Embryonic facial prominence (tissue), 1 donor: Measurements from ENCODE around the gene ACY1.

Experiments
- DNase-seq: peaks from one replicate; pipeline ENCODE4 v3.0.0-alpha.2; 2016; ENCODE audit errors: extremely low spot score

The ACY1 gene

DNA sequence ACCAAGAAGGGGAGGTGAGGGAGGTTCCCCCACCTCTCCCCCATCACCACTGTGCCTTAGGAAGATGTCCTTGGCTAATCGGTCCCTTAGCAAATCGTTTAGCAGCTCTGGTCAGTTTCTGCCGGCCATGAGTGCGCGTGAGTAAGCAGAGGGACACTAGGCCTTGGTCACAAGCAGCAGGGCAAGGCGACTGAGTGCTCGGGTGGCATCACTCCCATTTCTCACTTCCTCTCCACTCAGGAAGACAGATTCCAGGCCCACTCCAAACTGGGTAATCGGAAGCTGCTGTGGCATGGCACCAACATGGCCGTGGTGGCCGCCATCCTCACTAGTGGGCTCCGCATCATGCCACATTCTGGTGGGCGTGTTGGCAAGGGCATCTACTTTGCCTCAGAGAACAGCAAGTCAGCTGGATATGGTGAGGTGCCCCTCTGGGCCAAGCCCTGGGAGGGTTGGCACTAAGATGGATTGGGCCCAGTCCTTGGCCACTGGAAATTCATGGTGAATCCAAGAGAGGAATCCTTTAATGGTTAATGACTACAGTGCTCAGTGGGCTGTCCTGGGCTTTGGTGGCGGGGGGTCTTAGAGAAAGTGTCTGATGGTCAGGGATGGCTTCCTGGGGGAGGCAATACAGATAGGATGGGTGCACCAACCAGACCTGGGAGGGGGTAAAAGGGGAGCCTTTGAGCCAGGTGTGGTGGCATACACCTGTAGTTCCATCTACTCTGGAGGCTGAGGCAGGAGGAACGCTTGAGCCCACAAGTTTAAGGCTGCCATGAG, 37.2 kb upstream of the ACY1 start:
- DNase-seq = no peak

DNA sequence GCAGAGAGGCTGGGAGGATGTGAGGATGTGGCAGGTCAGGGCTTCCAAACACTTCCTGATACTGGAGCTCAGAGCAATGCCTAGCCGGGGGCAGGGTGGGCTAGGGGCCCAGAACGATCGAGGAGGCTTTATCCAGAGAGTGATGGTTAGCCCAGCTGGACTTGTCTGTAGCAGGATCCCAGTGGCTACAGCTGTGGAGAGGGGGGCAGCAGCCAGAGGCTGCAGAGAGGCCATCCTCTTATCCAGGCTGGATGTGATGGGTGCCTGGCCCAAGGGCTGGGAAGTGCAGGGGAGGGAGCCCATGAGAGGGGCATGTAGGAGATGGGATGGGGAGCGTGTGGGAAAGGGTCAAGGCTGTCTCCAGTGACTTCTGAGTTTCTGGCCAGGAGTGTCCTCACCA, 36.5 kb upstream of the ACY1 start:
- DNase-seq = no peak

DNA sequence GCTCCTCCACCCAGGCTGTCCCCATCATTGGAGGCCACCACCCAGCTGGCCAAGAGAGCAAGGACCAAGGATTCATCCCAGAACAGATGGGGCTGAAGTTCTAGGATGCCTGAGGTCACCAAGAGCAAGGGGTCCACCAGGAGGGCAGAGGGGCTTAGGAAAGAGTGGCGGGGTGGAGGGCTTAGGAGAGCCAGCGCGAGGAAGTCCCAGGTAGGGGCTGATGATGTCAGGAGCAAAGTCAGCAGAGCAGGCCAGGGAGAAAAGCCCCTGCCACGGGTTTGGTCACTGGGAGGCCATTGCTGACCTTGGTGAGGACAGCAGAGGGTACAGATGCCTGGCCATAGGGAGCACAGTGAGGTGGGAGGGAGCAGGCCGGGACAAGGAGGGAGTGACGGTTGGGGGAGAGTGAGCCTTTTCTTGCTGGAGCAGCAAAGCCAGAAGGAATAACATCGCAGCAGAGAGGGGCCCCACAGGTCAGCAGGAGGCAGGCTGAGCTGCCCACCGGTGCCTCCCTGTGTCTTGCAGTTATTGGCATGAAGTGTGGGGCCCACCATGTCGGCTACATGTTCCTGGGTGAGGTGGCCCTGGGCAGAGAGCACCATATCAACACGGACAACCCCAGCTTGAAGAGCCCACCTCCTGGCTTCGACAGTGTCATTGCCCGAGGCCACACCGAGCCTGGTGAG, 36.0 kb upstream of the ACY1 start:
- no peak for DNase-seq

DNA sequence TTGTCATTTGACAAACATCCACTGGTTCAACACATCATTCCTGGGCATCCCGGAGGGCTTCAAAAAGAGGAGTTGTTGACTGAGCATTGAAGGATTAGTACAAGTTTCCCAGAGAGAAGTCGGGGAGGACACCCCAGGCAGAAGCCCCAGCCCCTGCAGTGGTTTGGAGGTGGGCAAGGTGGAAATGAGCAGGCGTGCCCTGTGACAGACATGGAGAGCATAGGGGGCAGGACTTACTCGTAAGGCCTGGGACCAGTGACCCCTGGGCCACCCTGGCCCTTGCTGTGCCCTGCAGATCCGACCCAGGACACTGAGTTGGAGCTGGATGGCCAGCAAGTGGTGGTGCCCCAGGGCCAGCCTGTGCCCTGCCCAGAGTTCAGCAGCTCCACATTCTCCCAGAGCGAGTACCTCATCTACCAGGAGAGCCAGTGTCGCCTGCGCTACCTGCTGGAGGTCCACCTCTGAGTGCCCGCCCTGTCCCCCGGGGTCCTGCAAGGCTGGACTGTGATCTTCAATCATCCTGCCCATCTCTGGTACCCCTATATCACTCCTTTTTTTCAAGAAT, 35.2 kb upstream of the ACY1 start:
- no peak for DNase-seq

DNA sequence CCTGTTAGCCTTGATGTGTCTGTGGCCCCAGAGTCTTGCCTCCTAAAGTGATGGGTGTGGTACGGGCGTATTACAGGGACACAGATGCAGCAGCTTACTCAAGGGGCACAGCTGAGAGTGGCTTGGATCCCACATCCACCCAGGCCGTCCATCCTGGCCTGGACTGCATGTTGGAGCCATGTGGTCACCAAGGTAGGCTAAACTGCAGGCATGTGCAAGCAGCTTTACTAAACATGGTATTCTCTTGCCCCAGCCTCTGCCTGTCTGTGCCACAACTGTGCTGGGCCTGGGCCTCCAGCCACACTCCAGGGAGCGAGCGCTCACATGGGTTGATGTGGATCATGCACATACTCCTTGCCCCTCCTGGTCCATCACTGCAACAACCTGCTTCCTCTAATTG, 34.2 kb upstream of the ACY1 start:
- no peak for DNase-seq

DNA sequence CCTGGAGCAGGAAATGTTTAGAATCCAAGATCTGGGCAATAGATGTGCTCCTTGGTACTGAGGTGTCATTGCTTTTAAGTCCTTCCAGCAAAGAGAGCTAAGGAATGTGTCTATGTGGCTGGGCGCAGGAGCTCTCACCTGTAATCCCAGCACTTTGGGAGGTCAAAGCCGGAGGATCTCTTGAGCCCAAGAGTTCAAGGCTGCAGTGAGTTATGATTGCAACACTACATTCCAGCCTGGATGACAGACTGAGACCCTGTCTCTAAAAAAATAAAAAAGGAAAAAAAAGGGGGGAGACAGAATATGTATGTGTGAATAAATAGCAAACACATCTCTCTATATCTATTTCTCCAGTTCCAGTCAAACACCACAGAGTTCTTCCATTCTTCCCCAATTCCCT, 32.4 kb upstream of the ACY1 start:
- no peak for DNase-seq

DNA sequence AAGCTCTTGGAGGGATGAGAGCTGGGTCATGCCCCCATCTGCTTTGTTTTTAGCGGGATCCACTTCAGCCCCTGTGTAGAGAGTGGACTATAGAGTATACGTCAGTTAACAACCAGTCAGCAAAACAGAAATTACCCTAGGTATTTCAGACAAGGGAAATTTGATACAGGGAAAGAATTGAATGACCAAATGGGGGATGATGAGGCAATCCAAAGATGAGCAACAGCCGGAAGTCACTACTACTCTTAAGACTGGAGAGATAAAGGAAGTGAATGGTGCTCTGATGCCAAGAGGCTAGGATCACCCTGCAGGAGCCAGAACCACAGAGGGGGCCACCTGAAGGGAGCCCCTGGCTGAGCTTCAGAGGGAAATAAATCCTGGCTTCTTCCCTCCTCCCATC, 29.9 kb upstream of the ACY1 start:
- DNase-seq = no peak

DNA sequence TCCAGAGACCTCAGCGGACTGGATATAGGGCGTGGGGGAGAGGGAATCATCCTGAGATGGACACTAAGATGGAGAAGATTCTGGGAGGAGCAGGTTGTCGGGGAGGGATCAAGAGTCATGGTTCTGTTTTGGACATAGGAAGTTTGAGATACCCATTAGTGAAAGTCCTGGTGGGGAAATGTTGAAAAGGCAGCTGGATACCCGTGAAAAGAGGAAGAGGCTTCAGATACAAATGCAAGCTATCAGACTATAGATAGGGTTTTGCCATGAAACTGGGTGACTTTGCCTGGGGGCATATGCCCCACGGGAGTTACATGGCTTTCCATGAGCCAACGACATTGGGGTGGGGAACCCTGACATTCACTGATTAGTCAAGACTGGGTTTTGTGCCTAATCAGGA, 29.2 kb upstream of the ACY1 start:
- no peak for DNase-seq

DNA sequence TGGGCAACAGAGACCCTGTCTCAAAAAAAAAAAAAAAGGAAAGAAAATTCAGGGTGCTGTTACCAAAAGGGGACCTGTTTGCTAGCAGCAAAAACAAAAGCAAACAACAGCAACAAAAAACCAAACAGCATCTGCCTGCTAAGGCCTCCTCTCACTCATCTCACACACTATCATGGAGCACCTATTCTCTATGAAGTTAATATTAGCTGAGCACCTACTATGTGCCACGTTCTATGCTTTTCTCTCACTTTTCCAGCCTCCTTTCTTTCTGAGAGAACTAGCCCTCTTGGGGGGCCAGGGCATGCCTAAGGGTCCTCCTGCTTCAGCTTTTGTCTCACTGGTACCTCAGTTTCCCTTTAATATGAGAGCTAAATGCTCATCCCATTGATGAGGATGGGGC, 28.6 kb upstream of the ACY1 start:
- DNase-seq = no peak

DNA sequence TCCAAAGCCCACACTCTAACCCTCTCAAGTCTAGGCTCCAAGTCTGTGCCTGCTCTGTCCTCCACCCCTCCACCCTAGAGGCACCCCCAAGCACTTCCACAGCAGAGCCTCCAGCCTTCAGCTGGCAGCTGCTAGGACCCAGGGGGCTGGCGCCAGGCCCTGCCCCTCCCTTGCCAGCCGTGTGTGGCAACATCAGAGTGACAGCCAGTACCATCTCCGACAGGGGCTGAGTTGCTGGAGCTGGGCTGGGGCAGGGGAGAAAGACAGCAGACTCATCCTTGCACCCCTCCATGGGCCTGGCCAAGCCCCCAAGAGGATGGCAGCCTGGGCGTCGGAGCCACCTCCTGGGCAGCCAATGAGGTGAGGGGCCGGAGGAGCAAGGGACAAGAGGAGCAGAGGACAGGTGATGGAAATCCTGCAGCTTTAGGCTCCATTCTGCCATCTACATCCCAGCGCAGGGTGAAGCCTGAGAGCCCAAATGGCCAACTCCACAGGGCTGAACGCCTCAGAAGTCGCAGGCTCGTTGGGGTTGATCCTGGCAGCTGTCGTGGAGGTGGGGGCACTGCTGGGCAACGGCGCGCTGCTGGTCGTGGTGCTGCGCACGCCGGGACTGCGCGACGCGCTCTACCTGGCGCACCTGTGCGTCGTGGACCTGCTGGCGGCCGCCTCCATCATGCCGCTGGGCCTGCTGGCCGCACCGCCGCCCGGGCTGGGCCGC, 28.0 kb upstream of the ACY1 start, which contains the start of gene GPR62:
Gene GPR62 (plus strand): TSS at position 207 of the 718 bp plus-strand sequence. CDS start 272 bp downstream, at position 479.
- DNase-seq = no peak

DNA sequence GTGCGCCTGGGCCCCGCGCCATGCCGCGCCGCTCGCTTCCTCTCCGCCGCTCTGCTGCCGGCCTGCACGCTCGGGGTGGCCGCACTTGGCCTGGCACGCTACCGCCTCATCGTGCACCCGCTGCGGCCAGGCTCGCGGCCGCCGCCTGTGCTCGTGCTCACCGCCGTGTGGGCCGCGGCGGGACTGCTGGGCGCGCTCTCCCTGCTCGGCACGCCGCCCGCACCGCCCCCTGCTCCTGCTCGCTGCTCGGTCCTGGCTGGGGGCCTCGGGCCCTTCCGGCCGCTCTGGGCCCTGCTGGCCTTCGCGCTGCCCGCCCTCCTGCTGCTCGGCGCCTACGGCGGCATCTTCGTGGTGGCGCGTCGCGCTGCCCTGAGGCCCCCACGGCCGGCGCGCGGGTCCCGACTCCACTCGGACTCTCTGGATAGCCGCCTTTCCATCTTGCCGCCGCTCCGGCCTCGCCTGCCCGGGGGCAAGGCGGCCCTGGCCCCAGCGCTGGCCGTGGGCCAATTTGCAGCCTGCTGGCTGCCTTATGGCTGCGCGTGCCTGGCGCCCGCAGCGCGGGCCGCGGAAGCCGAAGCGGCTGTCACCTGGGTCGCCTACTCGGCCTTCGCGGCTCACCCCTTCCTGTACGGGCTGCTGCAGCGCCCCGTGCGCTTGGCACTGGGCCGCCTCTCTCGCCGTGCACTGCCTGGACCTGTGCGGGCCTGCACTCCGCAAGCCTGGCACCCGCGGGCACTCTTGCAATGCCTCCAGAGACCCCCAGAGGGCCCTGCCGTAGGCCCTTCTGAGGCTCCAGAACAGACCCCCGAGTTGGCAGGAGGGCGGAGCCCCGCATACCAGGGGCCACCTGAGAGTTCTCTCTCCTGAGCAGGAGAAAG, 27.2 kb upstream of the ACY1 start:
- no peak for DNase-seq

DNA sequence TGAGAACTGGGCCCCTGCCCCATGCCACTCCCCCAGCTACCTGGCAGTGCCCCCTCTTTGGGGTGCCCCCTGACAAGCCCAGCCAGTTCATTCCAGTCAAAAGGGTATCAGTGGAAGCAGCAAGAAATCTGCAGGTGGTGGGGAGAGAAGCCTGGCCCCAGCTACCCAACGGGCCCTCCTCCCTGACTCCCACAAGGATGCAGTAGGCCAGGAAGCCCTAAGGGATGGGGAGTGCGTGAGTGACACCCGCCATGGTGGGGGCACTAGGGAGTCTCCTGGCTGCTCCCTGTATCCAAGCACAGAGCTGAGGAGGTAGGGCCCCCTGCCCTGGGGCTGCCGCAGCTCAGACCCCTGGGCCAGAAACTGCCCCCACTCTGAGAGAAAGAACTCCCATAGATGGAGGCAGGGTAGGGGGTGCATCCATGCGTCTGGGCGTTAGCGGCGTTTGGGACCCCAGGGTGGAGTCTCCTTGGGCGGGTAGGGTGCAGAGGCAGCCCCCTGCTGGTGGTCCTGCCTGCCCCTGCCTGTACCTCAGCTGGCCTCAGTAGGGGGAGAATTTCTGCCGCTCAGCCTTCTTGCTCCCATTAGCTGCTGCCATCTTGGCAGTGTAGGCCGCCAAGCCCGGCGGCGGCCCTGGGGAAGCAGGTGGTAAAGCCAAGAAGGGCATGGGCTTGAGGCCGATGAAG, 25.7 kb upstream of the ACY1 start:
- no peak for DNase-seq

DNA sequence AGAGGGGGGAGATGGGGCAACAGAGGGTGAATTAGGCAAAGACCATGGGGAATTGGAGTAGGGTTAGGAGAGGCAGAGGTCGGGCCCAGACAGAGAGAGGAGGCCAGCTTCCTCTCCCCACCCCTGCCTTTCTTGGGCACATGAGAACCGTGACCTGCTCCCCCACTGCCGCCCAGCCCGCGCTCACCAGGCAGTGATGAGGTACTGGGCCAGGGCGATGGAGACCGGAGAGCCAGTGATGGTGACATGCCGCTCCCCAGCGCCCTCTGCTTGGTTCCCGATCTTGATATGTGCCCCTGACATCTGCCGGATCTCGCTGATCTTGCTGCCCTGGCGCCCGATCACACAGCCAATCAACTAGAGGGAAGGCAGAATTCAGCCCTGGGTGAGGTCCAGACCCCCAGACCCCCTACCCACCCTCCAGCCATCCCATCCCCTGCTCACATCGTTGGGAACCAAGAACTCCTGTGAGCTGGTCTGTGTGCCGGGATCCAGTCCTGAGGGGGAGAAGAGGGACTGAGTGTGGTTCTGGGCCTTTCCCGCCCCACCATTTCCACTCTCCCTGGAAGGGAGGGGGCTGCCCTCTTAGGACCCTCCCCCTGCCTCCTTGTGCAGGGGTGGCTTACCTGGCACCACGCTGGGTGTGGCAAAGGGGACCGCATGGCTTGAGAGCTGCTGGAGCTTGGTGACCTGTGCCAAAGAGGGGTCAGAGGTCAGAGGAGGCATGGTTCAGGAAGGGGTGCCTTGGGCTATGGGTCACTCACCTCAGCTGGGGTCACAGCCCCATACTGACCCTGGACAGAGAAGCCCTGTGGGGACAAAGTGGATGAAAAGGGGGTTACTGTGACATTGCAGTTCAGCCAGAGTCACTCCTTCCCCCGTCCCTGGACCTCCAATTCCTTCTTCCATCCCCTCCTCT, 24.5 kb upstream of the ACY1 start:
- no peak for DNase-seq

DNA sequence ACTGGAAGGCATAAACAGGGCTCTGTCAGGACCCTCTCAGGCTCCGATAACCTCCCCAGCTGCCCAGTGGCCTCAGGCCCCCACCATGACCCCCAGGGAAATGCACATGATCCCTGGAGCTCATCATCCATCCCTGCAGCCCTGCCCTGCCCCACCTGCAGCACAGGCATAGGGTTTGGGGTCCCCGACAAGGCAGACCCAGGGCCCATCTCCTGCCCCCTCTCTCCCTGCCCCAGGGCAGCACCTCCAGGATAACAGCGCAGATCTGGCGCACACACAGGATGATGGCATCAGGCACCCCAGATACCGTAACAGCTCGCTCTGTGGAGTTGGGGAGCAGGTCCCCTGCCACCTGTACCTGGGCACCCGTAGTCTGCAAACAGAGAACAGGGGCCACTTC, 23.7 kb upstream of the ACY1 start:
- DNase-seq = no peak

DNA sequence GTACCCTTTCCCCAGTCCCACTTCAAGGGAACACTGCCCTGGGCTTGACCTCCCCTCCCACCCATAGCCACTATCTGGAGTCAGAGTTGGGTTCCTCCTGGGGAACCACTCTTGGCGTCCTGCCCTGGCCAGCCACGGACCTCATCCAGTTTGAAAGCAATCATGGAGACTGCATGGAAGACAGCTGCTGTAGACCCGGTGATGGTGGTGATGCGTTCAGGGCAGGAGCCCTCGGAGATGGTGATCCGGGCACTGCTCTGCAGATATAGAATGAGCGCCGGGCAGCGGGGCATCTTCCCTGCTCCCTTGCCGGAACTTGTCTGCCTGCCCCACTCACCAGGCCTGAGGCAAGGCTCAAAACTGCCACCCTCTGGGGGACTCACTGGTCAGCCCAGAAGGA, 22.9 kb upstream of the ACY1 start:
- DNase-seq = no peak

DNA sequence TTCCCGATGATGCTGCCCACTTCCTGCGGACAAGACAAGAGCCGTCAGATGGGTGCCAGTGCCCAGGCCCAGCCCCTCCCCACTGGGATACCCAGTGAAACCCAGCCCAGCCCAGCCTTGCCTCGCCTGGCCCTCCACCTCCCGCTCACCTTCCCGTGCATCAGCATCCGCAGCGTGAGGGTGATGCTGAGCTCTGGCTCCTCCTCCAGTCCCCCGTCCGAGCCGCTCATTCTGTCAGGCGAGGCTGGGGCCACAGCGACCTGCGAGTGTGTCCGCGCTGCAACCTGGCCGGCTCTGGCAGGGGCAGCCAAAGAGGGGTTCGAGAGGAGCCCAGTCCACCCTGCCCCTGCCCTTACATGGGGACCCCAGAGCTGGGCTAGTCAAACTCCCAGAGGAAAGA, 22.3 kb upstream of the ACY1 start:
- no peak for DNase-seq

DNA sequence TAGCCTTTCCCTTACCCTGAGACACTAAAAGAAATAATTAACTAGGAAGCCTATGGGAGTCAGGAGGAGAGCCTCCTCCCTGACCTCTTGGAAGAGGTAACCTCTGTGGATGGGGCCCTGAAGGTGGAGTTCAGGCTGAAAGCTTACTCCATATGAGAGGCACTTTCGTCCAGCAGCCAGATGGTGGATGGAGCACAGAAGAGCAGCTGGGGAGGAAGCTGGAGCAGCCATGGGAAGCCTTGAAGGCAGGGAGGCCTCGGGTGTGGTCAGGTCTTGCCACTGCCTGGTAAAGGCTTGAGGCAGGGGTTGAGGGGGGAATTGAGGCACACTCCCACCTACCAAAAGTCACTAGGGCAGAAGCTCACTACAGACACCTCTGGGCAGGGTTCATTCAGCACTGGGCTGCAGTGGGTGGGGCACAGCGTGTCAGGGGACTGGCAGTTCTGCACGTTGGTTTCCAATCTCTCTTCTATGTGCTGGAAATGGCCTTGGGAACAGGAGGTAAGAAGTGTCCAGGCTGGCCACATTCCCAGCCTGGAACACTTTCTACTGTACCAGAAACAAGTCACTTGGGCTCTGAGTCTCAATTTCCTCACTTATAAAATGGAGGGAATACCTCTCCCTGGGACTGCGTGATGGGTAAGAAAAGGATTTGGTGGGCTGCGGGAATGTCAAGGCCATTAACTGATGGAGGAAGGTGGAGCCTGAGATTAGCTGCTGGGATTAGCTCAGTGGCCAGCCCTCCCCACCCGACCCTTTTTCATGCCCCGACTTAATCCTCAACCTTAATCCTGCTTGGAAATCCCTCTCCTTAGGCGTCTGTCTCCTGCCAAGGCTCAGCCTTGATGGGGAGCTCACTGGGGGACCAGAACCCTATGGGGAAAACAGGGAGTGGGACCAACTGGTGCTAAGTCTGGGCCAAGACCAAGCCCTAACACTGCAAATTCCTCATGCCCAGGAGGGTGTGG, 21.4 kb upstream of the ACY1 start:
- DNase-seq = no peak

DNA sequence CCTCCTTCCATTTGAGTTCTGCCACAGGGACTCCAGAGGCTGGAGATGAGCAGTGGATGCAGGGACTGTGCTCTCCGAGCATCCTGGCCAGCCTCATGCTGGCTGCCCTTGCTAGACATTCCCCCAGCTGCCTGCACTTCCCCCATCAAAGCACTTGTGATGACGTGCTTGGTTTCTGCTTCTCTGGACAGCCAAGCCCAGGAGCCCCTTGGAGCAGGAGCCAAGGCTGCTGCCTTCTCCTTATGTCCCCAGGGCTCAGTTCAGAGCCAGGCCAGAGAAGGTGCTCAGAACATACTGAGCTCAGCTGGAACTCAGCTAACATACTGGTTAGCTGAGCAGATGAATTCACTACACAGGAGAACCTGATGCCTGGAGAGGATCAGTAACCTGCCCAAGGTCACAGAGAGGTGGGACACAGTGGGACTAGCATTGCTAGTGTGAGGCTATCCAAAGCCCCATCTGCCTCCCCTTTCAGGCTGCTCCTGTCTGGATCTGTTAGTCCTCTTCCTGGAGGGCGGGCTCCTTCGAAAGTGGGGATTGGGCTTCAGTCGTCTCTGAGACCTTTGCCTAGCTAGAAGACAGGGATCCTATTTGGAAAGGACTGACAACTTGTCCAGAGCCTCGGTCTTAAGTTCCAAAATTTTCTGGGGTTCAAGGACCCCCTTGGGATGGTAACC, 20.3 kb upstream of the ACY1 start:
- no peak for DNase-seq
